Muscle of arm (tissue), 12 donors: ENCODE data around the gene RAB43. TPM values are rescaled to one million over a fixed set of nuclear protein-coding genes. Genes with fewer than 3 reads are reported as not detected.

Source experiments
- DNase-seq: peaks from one replicate; pipeline ENCODE4 v3.0.0-alpha.2; 2013
- polyA plus RNA-seq, 12 donors: library from polyadenylated mRNA; unstranded; fragments of 120-200 nt; gene quantifications; one replicate each; pipeline ENCODE4 v1.2.1, GENCODE V29; 2013; ENCODE audit not compliant: insufficient read length in 12 of 12

The RAB43 gene
- polyA plus RNA-seq, 12 donors: 1.1 to 11.2 (median 1.9) TPM; not detected in 1

GRCh38 chr3:129040039-129040336 is 81.6 kb downstream of the RAB43 start:
- DNase-seq: no peak

- no peak for DNase-seq
These were observed 82.1 kb downstream of the RAB43 start for GRCh38 chr3:129039271-129040038.

- no peak for DNase-seq
These were observed 83.3 kb downstream of the RAB43 start for GRCh38 chr3:129038121-129038855.

Other genes starting within 250 kb of the RAB43 start
- 10 to 100 TPM in 11 of 12 donors, not detected in 1; 21.3 to 46.4 (median 26.5) TPM for gene ACAD9, start 242.2 kb downstream of the RAB43 start, polyA plus RNA-seq
- gene CFAP92, start 127.7 kb downstream of the RAB43 start, polyA plus RNA-seq: 1 to 10 TPM in 7 of 12 donors, under 1 TPM in 3, not detected in 2; 0.42 to 3.9 (median 1.1) TPM
- gene EFCC1, start 120.5 kb downstream of the RAB43 start, polyA plus RNA-seq: 1 to 10 TPM in 7 of 12 donors, under 1 TPM in 3, not detected in 2; 0.78 to 4.5 (median 1.2) TPM
- under 1 TPM in 9 of 12 donors, not detected in 3; 0.13 to 0.75 (median 0.34) TPM for gene GP9, start 61.0 kb downstream of the RAB43 start, polyA plus RNA-seq
- gene ISY1, start 39.3 kb upstream of the RAB43 start, polyA plus RNA-seq: 10 to 100 TPM in 11 of 12 donors, not detected in 1; 34.5 to 54.9 (median 39.0) TPM
- gene CNBP, start 62.1 kb upstream of the RAB43 start, polyA plus RNA-seq: 100 to 1,000 TPM in 11 of 12 donors, not detected in 1; 251 to 359 (median 334) TPM
- gene COPG1, start 127.8 kb upstream of the RAB43 start, polyA plus RNA-seq: 100 to 1,000 TPM in 9 of 12 donors, 10 to 100 TPM in 2, not detected in 1; 97.0 to 131 (median 109) TPM
- 10 to 100 TPM in 11 of 12 donors, not detected in 1; 21.7 to 28.6 (median 24.6) TPM for gene HMCES, start 157.1 kb upstream of the RAB43 start, polyA plus RNA-seq